AG04449 (cell line): ENCODE data around the gene MATN1.

Experiments
- CTCF ChIA-PET: fragments of 350-600 bp; formaldehyde crosslinking; extraction: SDS; loops from one replicate; lab custom pipeline; 2021; ENCODE audit warnings: antibody characterized with exemption; lab: Yijun Ruan, JAX
- POLR2A ChIA-PET: fragments of 400-600, 350-600 bp; formaldehyde crosslinking; extraction: SDS; loops from one replicate; lab custom pipeline; 2020; ENCODE audit warnings: antibody characterized with exemption, inconsistent platforms; lab: Yijun Ruan, JAX
- DNase-seq: peaks from one replicate; pipeline ENCODE4 v3.0.0-alpha.2; 2010; ENCODE audit warnings: low read depth, low spot score
- H3K4me3 ChIP-seq: 2 replicates; pipeline ENCODE4 v1.5.1; 2011; ENCODE audit warnings: low read depth, mild to moderate bottlenecking, control low read depth, low read length
- CTCF ChIP-seq: IDR thresholded peaks from one replicate; pipeline ENCODE4 v1.5.1; 2011; ENCODE audit warnings: mild to moderate bottlenecking, moderate library complexity, low read length, control low read depth, inconsistent platforms; ENCODE audit not compliant: insufficient read depth; ENCODE audit errors: missing control alignments

The MATN1 gene

GRCh38 chr1:30731109-30731805, 7.9 kb upstream of the MATN1 start:
- DNase-seq: no peak
- no peak for TF ChIP-seq CTCF
- ChIA-PET POLR2A (no interaction called here), CTCF (interaction anchor here (0.8 to 19.4 kb wide), 4 partner anchors 11 to 180 kb away, joined by 3 to 943 read pairs (median 48); no protein-coding TSS in a partner anchor)
- H3K4me3 ChIP-seq: no peak overlapping the region

GRCh38 chr1:30730346-30731108, 7.1 kb upstream of the MATN1 start:
- no peak overlapping the region for H3K4me3 ChIP-seq
- CTCF ChIA-PET: interaction anchor here (0.8 to 19.4 kb wide), 7 partner anchors 11 to 181 kb away, joined by 3 to 943 read pairs (median 4); no protein-coding TSS in a partner anchor
- DNase-seq: no peak
- POLR2A ChIA-PET: interaction anchor here (1.0 kb wide), 1 partner anchor 49 kb away, joined by 4 read pairs; no protein-coding TSS in a partner anchor
- no peak for TF ChIP-seq CTCF

- H3K4me3 ChIP-seq: no peak overlapping the region
- ChIA-PET POLR2A (interaction anchor here (0.6 to 1.0 kb wide), 2 partner anchors 20 to 49 kb away, joined by 3 to 4 read pairs; no protein-coding TSS in a partner anchor), CTCF (interaction anchor here (1.1 to 19.4 kb wide), 5 partner anchors 10 to 181 kb away, joined by 3 to 943 read pairs (median 4); no protein-coding TSS in a partner anchor)
- no peak for DNase-seq
- no peak for TF ChIP-seq CTCF
Measured at GRCh38 chr1:30729901-30730300, 6.5 kb upstream of the MATN1 start.

GRCh38 chr1:30728832-30729638, 5.7 kb upstream of the MATN1 start:
- no peak for TF ChIP-seq CTCF
- no peak for DNase-seq
- POLR2A ChIA-PET: interaction anchor here (0.6 to 1.9 kb wide), 2 partner anchors 21 to 33 kb away, joined by 3 to 5 read pairs; no protein-coding TSS in a partner anchor
- CTCF ChIA-PET: interaction anchor here (0.7 to 19.4 kb wide), 8 partner anchors 9 to 185 kb away, joined by 3 to 943 read pairs (median 8); no protein-coding TSS in a partner anchor
- H3K4me3 ChIP-seq: no peak overlapping the region

GRCh38 chr1:30728340-30728739, 5.0 kb upstream of the MATN1 start:
- TF ChIP-seq CTCF: no peak
- ChIA-PET POLR2A (interaction anchor here (0.6 to 1.9 kb wide), 3 partner anchors 10 to 229 kb away, joined by 3 to 5 read pairs (median 4); no protein-coding TSS in a partner anchor), CTCF (interaction anchor here (0.7 to 19.4 kb wide), 9 partner anchors 8 to 200 kb away, joined by 3 to 943 read pairs (median 3); no protein-coding TSS in a partner anchor)
- no peak for DNase-seq
- no peak overlapping the region for H3K4me3 ChIP-seq
